Stimulated activated CD4-positive, alpha-beta T cell treated with anti-CD3 and anti-CD28 coated beads, Interleukin-15, amount 100 ng/mL, for 48 hours (primary cell): ENCODE data around the gene TRAPPC12.
"Not testable (repeated sequence)": the region's sequence is repeated elsewhere in the genome, so short reads cannot be mapped to it uniquely, and the experiment has no call there.

ENCODE experiments used
- DNase-seq, 2 donors: peaks; one replicate each; pipeline ENCODE4 v3.0.0-alpha.2; 2020; ENCODE audit warnings: low read depth in 2 of 2

TRAPPC12 gene

GRCh38 chr2:3486047-3487027, 106.8 kb downstream of the TRAPPC12 start:
- no peak for DNase-seq

- no peak for DNase-seq
These were observed 107.5 kb downstream of the TRAPPC12 start for GRCh38 chr2:3487028-3487425.

GRCh38 chr2:3487432-3487831, 107.9 kb downstream of the TRAPPC12 start:
- no peak for DNase-seq

GRCh38 chr2:3488061-3488531, 108.6 kb downstream of the TRAPPC12 start:
- no peak for DNase-seq

GRCh38 chr2:3488855-3489763, 109.6 kb downstream of the TRAPPC12 start:
- DNase-seq, result no peak

GRCh38 chr2:3489764-3490115, 110.2 kb downstream of the TRAPPC12 start:
- DNase-seq, result no peak

GRCh38 chr2:3490191-3491170, 111.0 kb downstream of the TRAPPC12 start:
- no peak for DNase-seq

- DNase-seq, result no peak
These were observed 111.8 kb downstream of the TRAPPC12 start for GRCh38 chr2:3491306-3491705.

GRCh38 chr2:3491716-3492474, 112.4 kb downstream of the TRAPPC12 start:
- no peak for DNase-seq

- DNase-seq, result not testable (repeated sequence)
These were observed 112.9 kb downstream of the TRAPPC12 start for GRCh38 chr2:3492475-3492787.

GRCh38 chr2:3492951-3493614, 113.6 kb downstream of the TRAPPC12 start:
- no peak for DNase-seq

- no peak for DNase-seq
These were observed 114.1 kb downstream of the TRAPPC12 start for GRCh38 chr2:3493615-3494007.

- no peak for DNase-seq
These were observed 115.6 kb downstream of the TRAPPC12 start for GRCh38 chr2:3494984-3495666.

- DNase-seq, result not testable (repeated sequence)
These were observed 117.2 kb downstream of the TRAPPC12 start for GRCh38 chr2:3496708-3497080.

GRCh38 chr2:3498783-3499394, 119.4 kb downstream of the TRAPPC12 start:
- DNase-seq, result no peak

- DNase-seq, result no peak
These were observed 120.9 kb downstream of the TRAPPC12 start for GRCh38 chr2:3500326-3500899.

GRCh38 chr2:3503046-3503445, 123.6 kb downstream of the TRAPPC12 start:
- no peak for DNase-seq

GRCh38 chr2:3503483-3503882, 124.0 kb downstream of the TRAPPC12 start:
- no peak for DNase-seq

GRCh38 chr2:3504741-3505140, 125.2 kb downstream of the TRAPPC12 start:
- DNase-seq, result no peak
